H1 (cell line): Measurements from ENCODE around the gene PHKA2.

Experiments used
- CTCF ChIP-seq, 3 experiments: IDR thresholded peaks; 1 replicate in 2 of 3; 2 replicates in 1 of 3; pipeline versions ENCODE4 v1.5.1 to v1.6.1; 2011; ENCODE audit warnings: low read length in 3 of 3, mild to moderate bottlenecking in 3 of 3, inconsistent platforms in 2 of 3, low read depth in 1 of 3, moderate library complexity in 1 of 3; ENCODE audit not compliant: insufficient read depth in 1 of 3; ENCODE audit errors: control extremely low read depth in 1 of 3
- EGR1 ChIP-seq: IDR thresholded peaks from 2 replicates; pipeline ENCODE4 v1.6.1; 2011; ENCODE audit warnings: low read depth, low read length, borderline replicate concordance
- EP300 ChIP-seq, 2 experiments: IDR thresholded peaks; 1 replicate in 1 of 2; 2 replicates in 1 of 2; pipeline ENCODE4 v1.6.1; 2011 to 2012; ENCODE audit warnings: low read depth in 2 of 2, low read length in 2 of 2, mild to moderate bottlenecking in 2 of 2, borderline replicate concordance in 1 of 2, inconsistent platforms in 1 of 2, moderate library complexity in 1 of 2
- JUN ChIP-seq: IDR thresholded peaks from 2 replicates; pipeline ENCODE4 v1.6.1; 2011; ENCODE audit warnings: low read depth, mild to moderate bottlenecking, improper control_type of control experiment, low read length
- POLR2A ChIP-seq, 2 experiments: IDR thresholded peaks; 1 replicate in 1 of 2; 2 replicates in 1 of 2; pipeline ENCODE4 v1.6.1; 2011; ENCODE audit warnings: low read depth in 2 of 2, low read length in 2 of 2, mild to moderate bottlenecking in 2 of 2; ENCODE audit errors: control extremely low read depth in 1 of 2
- POLR2AphosphoS5 ChIP-seq: IDR thresholded peaks from 2 replicates; pipeline ENCODE4 v1.6.1; 2011; ENCODE audit warnings: low read depth, low read length

GRCh38 chrX:18971506-18971905 lies 12.4 kb downstream of the PHKA2 start:
- no peak for TF ChIP-seq POLR2A (IDR thresholded peaks at IDR 0.05; ENCODE audit: control extremely low read depth in 1 of 2, low read depth in 2 of 2, low read length in 2 of 2)
- no peak for TF ChIP-seq CTCF (IDR thresholded peaks at IDR 0.05; ENCODE audit: control extremely low read depth in 1 of 3, insufficient read depth in 1 of 3, low read depth in 1 of 3, low read length in 3 of 3)
- no peak for TF ChIP-seq EGR1
- no peak for TF ChIP-seq POLR2AphosphoS5
- no peak for TF ChIP-seq JUN
- no peak for TF ChIP-seq EP300 (IDR thresholded peaks at IDR 0.05; ENCODE audit: borderline replicate concordance in 1 of 2, low read depth in 2 of 2, low read length in 2 of 2)
